ENCODE results near the gene ARMC9. TPM values are rescaled to one million over a fixed set of nuclear protein-coding genes. Genes with fewer than 3 reads are reported as not detected.

ARMC9 gene
- total RNA-seq, 4 donors from 2014 or later = 16.8 to 47.6 (median 39.3) TPM

DNA sequence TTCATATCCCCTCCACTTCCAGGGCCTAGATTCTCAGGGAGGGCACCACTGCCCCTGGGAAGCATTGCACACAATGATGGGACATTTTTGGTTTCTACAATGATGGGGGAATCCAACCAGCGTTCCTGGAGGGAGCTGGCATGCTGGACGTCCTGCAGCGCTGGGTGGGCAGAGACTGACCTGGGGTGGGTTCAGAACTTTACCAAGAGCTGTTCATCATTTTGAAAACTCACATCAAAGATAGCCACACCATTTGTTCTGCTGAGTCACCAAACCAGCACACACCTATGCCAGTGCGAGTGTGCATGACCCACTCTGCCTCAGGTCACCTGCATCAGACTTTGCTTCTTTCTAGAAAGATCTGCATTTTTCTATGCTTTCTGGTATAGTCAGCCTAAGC lies 14.1 kb upstream of the ARMC9 start:
- Histone ChIP-seq H3K4me1 (no peaks in the 10 kb centered on the region), H3K4me3 (no peak overlapping the region), H3K27me3 (no peaks in the 10 kb centered on the region), H3K36me3 (no peaks in the 10 kb centered on the region), H3K27ac (no peak overlapping the region), H3K9me3 (no peaks in the 10 kb centered on the region)
- no peak for TF ChIP-seq POLR2A (IDR thresholded peaks at IDR 0.05)
- TF ChIP-seq, protein P1, sequence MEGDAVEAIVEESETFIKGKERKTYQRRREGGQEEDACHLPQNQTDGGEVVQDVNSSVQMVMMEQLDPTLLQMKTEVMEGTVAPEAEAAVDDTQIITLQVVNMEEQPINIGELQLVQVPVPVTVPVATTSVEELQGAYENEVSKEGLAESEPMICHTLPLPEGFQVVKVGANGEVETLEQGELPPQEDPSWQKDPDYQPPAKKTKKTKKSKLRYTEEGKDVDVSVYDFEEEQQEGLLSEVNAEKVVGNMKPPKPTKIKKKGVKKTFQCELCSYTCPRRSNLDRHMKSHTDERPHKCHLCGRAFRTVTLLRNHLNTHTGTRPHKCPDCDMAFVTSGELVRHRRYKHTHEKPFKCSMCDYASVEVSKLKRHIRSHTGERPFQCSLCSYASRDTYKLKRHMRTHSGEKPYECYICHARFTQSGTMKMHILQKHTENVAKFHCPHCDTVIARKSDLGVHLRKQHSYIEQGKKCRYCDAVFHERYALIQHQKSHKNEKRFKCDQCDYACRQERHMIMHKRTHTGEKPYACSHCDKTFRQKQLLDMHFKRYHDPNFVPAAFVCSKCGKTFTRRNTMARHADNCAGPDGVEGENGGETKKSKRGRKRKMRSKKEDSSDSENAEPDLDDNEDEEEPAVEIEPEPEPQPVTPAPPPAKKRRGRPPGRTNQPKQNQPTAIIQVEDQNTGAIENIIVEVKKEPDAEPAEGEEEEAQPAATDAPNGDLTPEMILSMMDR (IDR thresholded peaks at IDR 0.05) = no peak
- no peak for DNase-seq
- intact Hi-C loops (cut with DNase I; ENCODE audit: low total_unique reads) = no loop called here

DNA sequence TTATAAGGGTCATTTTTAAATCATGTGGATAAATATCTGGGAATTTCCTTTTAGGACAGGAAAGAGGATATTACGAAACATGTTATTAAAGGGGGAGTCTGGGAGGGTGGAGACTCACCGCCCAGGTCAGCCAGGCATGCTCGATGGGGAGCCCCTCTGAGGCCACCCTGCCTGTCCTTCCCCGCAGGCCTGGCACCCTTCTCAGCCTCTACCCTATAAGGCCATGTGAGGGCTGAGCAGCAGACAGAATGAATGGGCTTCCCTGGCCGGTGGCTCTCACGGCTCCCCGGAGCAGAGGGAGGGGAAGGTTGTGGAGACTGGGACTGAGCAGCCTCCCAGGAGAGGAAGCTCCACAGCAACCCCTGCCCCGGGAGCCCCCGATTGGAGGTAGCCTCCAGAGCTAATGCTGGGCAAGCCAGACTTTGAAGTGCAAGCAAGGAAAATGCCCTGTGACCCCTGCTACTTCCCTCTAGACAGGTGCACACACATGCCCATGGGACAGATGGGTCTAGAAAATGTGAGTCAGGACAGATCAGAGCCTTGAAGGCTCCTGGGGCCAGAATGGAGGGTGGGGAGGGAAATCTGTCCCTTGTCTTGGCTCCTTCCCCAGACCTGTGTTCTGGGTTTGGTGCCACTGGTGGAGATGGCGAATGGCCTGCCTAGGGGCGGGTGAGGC lies 13.2 kb upstream of the ARMC9 start:
- H3K9me3 ChIP-seq = no peaks in the 10 kb centered on the region
- no peak for DNase-seq
- no peaks in the 10 kb centered on the region for H3K27me3 ChIP-seq
- TF ChIP-seq, protein P1 (IDR thresholded peaks at IDR 0.05) = no peak
- TF ChIP-seq POLR2A (IDR thresholded peaks at IDR 0.05) = no peak
- H3K27ac ChIP-seq = peak overlapping the region; percentile 1 to 25
- intact Hi-C loops (cut with DNase I; ENCODE audit: low total_unique reads) = no loop called here
- no peaks in the 10 kb centered on the region for H3K36me3 ChIP-seq
- H3K4me1 ChIP-seq = peaks cover 0 to 4% of the 10 kb centered on the region in 2 donors
- H3K4me3 ChIP-seq = no peak overlapping the region

DNA sequence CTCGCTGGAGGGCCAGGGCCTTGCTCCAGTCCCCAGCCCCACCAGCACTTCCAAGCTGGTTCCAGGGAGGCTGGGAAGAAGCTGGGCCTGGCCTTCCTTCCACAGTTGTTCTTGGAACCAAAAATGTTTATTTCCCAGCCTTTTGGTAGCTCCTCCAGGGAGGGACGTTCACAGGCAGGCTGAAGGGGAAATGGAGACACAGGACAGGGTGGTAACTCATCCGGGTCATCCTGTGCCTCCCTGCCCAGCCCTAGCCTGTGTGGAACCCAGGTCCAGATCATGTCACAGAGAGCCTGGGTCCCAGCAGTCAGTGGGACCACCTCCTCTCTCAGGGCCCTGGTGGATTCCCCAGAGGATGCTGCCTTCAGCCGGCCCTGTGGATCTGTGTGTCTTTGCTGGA lies 12.5 kb upstream of the ARMC9 start:
- no peaks in the 10 kb centered on the region for H3K9me3 ChIP-seq
- peak overlapping the region; percentile 1 to 25 for H3K27ac ChIP-seq
- H3K27me3 ChIP-seq = no peaks in the 10 kb centered on the region
- DNase-seq = no peak
- no peak for TF ChIP-seq POLR2A (IDR thresholded peaks at IDR 0.05)
- TF ChIP-seq, protein P1 (IDR thresholded peaks at IDR 0.05) = no peak
- H3K4me3 ChIP-seq = no peak overlapping the region
- intact Hi-C loops (cut with DNase I; ENCODE audit: low total_unique reads) = no loop called here
- H3K36me3 ChIP-seq = no peaks in the 10 kb centered on the region
- H3K4me1 ChIP-seq = peaks cover 0 to 4% of the 10 kb centered on the region in 2 donors

DNA sequence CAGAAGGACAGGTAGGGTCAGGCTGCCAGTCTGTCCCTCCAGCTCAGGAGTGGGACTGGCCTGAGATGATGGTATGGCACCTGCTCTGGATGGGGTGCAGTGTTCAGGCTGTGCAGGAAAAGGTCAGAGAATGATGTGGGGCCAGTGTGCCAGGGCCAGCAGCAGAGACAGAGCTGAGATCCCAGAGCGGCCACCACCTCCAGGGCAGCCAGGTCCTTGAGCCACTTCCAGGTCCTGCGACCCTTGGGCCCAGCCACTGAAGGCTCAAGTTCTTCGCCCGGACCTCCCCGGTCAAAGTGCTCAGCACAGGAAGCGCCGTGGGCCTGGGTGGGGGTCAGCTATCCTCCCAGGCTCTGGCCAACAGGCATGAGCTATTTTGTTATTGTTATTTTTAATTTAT lies 12.1 kb upstream of the ARMC9 start:
- Histone ChIP-seq H3K27ac (no peak overlapping the region), H3K4me1 (peaks cover 0 to 4% of the 10 kb centered on the region in 2 donors), H3K27me3 (no peaks in the 10 kb centered on the region), H3K4me3 (no peak overlapping the region), H3K9me3 (no peaks in the 10 kb centered on the region), H3K36me3 (no peaks in the 10 kb centered on the region)
- intact Hi-C loops (cut with DNase I; ENCODE audit: low total_unique reads) = no loop called here
- no peak for DNase-seq
- TF ChIP-seq, protein P1 (IDR thresholded peaks at IDR 0.05) = no peak

DNA sequence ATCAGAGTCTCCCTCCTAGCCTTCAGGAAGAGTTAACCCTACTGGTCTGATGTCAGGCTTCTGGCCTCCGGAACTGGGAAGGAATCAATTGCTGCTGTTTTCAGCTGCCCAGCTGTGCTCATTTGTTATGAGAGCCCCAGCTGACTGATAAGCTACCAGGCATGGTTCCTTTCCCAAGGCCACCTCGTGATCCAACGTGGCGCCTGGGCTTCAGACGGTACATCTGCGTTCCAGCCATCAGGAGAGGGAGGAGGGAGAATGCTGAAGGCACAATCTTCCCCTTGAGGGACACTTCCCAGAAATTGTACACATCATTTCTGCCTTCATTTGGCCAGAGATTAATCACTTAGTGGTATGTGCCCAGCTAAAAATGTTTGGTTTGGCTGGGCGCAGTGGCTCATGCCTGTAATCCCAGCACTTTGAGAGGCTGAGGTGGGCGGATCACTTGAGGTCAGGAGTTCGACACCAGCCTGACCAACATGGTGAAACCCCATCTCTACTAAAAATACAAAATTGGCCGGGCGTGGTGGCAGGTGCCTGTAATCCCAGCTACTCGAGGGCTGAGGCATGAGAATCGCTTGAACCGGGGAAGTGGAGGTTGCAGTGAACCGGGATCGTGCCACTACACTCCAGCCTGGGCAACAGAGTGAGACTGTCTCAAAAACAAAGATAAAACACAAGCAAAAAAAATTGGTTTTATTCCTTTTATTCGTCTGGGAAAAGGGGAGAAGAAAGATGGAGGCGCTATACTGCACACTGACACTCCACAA lies 10.5 kb upstream of the ARMC9 start:
- peaks cover 0 to 4% of the 10 kb centered on the region in 2 donors for H3K4me1 ChIP-seq

More for the DNA sequence above, 10.5 kb upstream of the ARMC9 start:
- Histone ChIP-seq H3K36me3 (no peaks in the 10 kb centered on the region), H3K27ac (peak overlapping the region; percentile 98), H3K9me3 (no peaks in the 10 kb centered on the region), H3K27me3 (no peaks in the 10 kb centered on the region), H3K4me3 (no peak overlapping the region)
- TF ChIP-seq POLR2A (IDR thresholded peaks at IDR 0.05) = no peak
- TF ChIP-seq, protein P1 (IDR thresholded peaks at IDR 0.05) = no peak
- intact Hi-C loops (cut with DNase I; ENCODE audit: low total_unique reads) = no loop called here
- DNase-seq = no peak

Data from uterus (tissue), 4 donors.